WTC11 (cell line): ENCODE data around the gene FBXL7. TPM values are rescaled to one million over a fixed set of nuclear protein-coding genes. Genes with fewer than 3 reads are reported as not detected.

ENCODE experiments used
- ATAC-seq: fragments of 200-7000 bp; cut with Tn5 transposase; 2 replicates; pipeline ENCODE4 v1.10.0; 2021; ENCODE audit warnings: mild to moderate bottlenecking, moderate library complexity
- CTCF ChIA-PET: fragments of 300-600 bp; sonication (Branson Sonifier 250); formaldehyde crosslinking; loops from one replicate; lab custom pipeline; 2021; ENCODE audit warnings: antibody characterized with exemption; lab: Charles Lee
- POLR2A ChIA-PET: fragments of 350-600 bp; sonication (Branson Sonifier 250); formaldehyde crosslinking; loops from one replicate; lab custom pipeline; 2021; ENCODE audit warnings: antibody characterized with exemption; lab: Charles Lee
- DNase-seq: peaks from one replicate; pipeline ENCODE4 v3.0.0; 2021; ENCODE audit warnings: low spot score
- H3K27ac Mint-ChIP-seq: 2 replicates; pipeline ENCODE4 v1.8.0; 2021; ENCODE audit warnings: mixed read lengths
- H3K27me3 Mint-ChIP-seq: 2 replicates; pipeline ENCODE4 v1.8.0; 2021; ENCODE audit warnings: low read depth, mild to moderate bottlenecking, moderate library complexity, mixed read lengths
- H3K36me3 Mint-ChIP-seq: 2 replicates; pipeline ENCODE4 v1.8.0; 2021; ENCODE audit warnings: mixed read lengths
- H3K4me1 Mint-ChIP-seq: 2 replicates; pipeline ENCODE4 v1.8.0; 2022; ENCODE audit warnings: mixed read lengths
- H3K4me3 Mint-ChIP-seq: 2 replicates; pipeline ENCODE4 v1.8.0; 2021; ENCODE audit warnings: mild to moderate bottlenecking, moderate library complexity, mixed read lengths
- H3K9me3 Mint-ChIP-seq: 2 replicates; pipeline ENCODE4 v1.8.0; 2021; ENCODE audit warnings: mixed read lengths
- CREB1 ChIP-seq: sonication (generic); formaldehyde crosslinking; IDR thresholded peaks from 2 replicates; pipeline ENCODE4 v1.8.0; 2023; ENCODE audit warnings: mild to moderate bottlenecking, missing genetic modification reagents
- CREM ChIP-seq: sonication (generic); formaldehyde crosslinking; IDR thresholded peaks from 2 replicates; pipeline ENCODE4 v1.8.1; 2022; ENCODE audit warnings: mild to moderate bottlenecking, missing genetic modification reagents, moderate library complexity
- E2F1 ChIP-seq: sonication (generic); formaldehyde crosslinking; IDR thresholded peaks from 2 replicates; pipeline ENCODE4 v1.8.0; 2022; ENCODE audit warnings: mild to moderate bottlenecking, missing genetic modification reagents
- ESRRA ChIP-seq: sonication (generic); formaldehyde crosslinking; IDR thresholded peaks from 2 replicates; pipeline ENCODE4 v1.8.1; 2022; ENCODE audit warnings: mild to moderate bottlenecking, missing genetic modification reagents, borderline replicate concordance
- IRF1 ChIP-seq: sonication (generic); formaldehyde crosslinking; IDR thresholded peaks from 2 replicates; pipeline ENCODE4 v1.8.0; 2023; ENCODE audit warnings: missing genetic modification reagents
- JUN ChIP-seq: sonication (generic); formaldehyde crosslinking; IDR thresholded peaks from 2 replicates; pipeline ENCODE4 v1.8.0; 2023; ENCODE audit warnings: mild to moderate bottlenecking, missing genetic modification reagents
- KAT7 ChIP-seq: sonication (generic); formaldehyde crosslinking; IDR thresholded peaks from 2 replicates; pipeline ENCODE4 v1.8.1; 2023; ENCODE audit warnings: missing genetic modification reagents, mild to moderate bottlenecking, borderline replicate concordance
- MXD4 ChIP-seq: fragments of 250-450 bp; sonication (Bioruptor Pico); IDR thresholded peaks from 2 replicates; pipeline ENCODE4 v1.8.0; 2021; ENCODE audit warnings: mild to moderate bottlenecking, moderate library complexity, borderline replicate concordance
- NR2C2 ChIP-seq: sonication (generic); formaldehyde crosslinking; IDR thresholded peaks from 2 replicates; pipeline ENCODE4 v1.8.0; 2022; ENCODE audit warnings: mild to moderate bottlenecking, missing genetic modification reagents
- RORB ChIP-seq: fragments of 250-450 bp; sonication (Bioruptor Pico); IDR thresholded peaks from 2 replicates; pipeline ENCODE4 v1.9.0; 2021; ENCODE audit warnings: mild to moderate bottlenecking
- TEAD1 ChIP-seq: sonication (generic); formaldehyde crosslinking; IDR thresholded peaks from 2 replicates; pipeline ENCODE4 v1.8.0; 2022; ENCODE audit warnings: mild to moderate bottlenecking, missing genetic modification reagents
- ZNF219 ChIP-seq: sonication (generic); formaldehyde crosslinking; IDR thresholded peaks from 2 replicates; pipeline ENCODE4 v1.8.0; 2023; ENCODE audit warnings: missing genetic modification reagents, mild to moderate bottlenecking, borderline replicate concordance
- ZNF263 ChIP-seq: sonication (generic); formaldehyde crosslinking; IDR thresholded peaks from 2 replicates; pipeline ENCODE4 v1.8.1; 2022; ENCODE audit warnings: low read depth, mild to moderate bottlenecking, moderate library complexity, missing genetic modification reagents
- ZNF396 ChIP-seq: fragments of 250-450 bp; sonication (Bioruptor Pico); IDR thresholded peaks from 2 replicates; pipeline ENCODE4 v1.8.0; 2021; ENCODE audit warnings: mild to moderate bottlenecking, moderate library complexity, borderline replicate concordance
- total RNA-seq: library from RNA; stranded (reverse); gene quantifications from 3 replicates; pipeline ENCODE4 v1.2.3, GENCODE V29; 2021
- TF ChIP-seq, protein P1 (sequence below): sonication (generic); formaldehyde crosslinking; IDR thresholded peaks from 2 replicates; pipeline ENCODE4 v1.8.0; 2022; ENCODE audit warnings: missing genetic modification reagents
- TF ChIP-seq, protein P2 (sequence below): sonication (generic); formaldehyde crosslinking; IDR thresholded peaks from 2 replicates; pipeline ENCODE4 v1.8.1; 2022; ENCODE audit warnings: mild to moderate bottlenecking, moderate library complexity, missing genetic modification reagents
- TF ChIP-seq, protein P3 (sequence below): fragments of 250-450 bp; sonication (Bioruptor Pico); IDR thresholded peaks from 2 replicates; pipeline ENCODE4 v1.9.0; 2021; ENCODE audit warnings: moderate library complexity, mild to moderate bottlenecking, inconsistent platforms, borderline replicate concordance
- TF ChIP-seq, protein P4 (sequence below): sonication (generic); formaldehyde crosslinking; IDR thresholded peaks from 2 replicates; pipeline ENCODE4 v1.8.0; 2023; ENCODE audit warnings: mild to moderate bottlenecking, missing genetic modification reagents

Gene FBXL7
- total RNA-seq, 1 experiment from 2014 or later: 13.8 TPM

DNA sequence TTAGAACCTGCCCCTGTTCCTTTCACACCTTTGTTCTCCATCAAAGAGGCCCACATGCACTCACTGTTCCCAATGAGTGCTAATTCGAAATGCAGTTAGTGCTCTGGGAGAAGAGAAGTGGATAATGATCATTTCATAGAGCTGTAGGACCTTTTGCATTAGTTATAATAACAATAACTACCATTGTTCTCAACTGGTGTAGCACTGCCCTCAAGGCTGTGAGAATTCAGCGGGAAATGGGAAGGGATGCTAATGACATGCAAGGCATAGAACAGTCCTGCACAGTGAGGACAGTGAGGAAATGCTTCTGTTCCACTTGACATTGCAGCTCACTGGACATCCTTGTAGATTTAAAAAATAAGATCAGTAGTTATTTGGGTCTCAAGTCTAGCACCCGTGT lies 187.4 kb downstream of the FBXL7 start:
- H3K27me3 Mint-ChIP-seq: no peaks in the 10 kb centered on the region
- ChIA-PET POLR2A (no interaction called here), CTCF (no interaction called here)
- TF ChIP-seq RORB (CRISPR knock-in tag) (no peak), CREB1 (CRISPR knock-in tag) (no peak), IRF1 (CRISPR knock-in tag) (no peak), MXD4 (CRISPR knock-in tag) (no peak), ESRRA (CRISPR knock-in tag) (no peak), KAT7 (CRISPR knock-in tag) (no peak), ZNF219 (no peak), TEAD1 (CRISPR knock-in tag) (no peak), NR2C2 (no peak), ZNF396 (CRISPR knock-in tag) (no peak), CREM (no peak), ZNF263 (CRISPR knock-in tag) (no peak), JUN (no peak), E2F1 (no peak)
- TF ChIP-seq, protein P1, sequence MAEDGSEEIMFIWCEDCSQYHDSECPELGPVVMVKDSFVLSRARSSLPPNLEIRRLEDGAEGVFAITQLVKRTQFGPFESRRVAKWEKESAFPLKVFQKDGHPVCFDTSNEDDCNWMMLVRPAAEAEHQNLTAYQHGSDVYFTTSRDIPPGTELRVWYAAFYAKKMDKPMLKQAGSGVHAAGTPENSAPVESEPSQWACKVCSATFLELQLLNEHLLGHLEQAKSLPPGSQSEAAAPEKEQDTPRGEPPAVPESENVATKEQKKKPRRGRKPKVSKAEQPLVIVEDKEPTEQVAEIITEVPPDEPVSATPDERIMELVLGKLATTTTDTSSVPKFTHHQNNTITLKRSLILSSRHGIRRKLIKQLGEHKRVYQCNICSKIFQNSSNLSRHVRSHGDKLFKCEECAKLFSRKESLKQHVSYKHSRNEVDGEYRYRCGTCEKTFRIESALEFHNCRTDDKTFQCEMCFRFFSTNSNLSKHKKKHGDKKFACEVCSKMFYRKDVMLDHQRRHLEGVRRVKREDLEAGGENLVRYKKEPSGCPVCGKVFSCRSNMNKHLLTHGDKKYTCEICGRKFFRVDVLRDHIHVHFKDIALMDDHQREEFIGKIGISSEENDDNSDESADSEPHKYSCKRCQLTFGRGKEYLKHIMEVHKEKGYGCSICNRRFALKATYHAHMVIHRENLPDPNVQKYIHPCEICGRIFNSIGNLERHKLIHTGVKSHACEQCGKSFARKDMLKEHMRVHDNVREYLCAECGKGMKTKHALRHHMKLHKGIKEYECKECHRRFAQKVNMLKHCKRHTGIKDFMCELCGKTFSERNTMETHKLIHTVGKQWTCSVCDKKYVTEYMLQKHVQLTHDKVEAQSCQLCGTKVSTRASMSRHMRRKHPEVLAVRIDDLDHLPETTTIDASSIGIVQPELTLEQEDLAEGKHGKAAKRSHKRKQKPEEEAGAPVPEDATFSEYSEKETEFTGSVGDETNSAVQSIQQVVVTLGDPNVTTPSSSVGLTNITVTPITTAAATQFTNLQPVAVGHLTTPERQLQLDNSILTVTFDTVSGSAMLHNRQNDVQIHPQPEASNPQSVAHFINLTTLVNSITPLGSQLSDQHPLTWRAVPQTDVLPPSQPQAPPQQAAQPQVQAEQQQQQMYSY (CRISPR knock-in tag): no peak
- TF ChIP-seq, protein P2, sequence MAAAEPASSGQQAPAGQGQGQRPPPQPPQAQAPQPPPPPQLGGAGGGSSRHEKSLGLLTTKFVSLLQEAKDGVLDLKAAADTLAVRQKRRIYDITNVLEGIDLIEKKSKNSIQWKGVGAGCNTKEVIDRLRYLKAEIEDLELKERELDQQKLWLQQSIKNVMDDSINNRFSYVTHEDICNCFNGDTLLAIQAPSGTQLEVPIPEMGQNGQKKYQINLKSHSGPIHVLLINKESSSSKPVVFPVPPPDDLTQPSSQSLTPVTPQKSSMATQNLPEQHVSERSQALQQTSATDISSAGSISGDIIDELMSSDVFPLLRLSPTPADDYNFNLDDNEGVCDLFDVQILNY (CRISPR knock-in tag): no peak
- TF ChIP-seq, protein P3, sequence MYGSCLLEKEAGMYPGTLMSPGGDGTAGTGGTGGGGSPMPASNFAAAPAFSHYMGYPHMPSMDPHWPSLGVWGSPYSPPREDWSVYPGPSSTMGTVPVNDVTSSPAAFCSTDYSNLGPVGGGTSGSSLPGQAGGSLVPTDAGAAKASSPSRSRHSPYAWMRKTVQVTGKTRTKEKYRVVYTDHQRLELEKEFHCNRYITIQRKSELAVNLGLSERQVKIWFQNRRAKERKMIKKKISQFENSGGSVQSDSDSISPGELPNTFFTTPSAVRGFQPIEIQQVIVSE (CRISPR knock-in tag): no peak
- TF ChIP-seq, protein P4, sequence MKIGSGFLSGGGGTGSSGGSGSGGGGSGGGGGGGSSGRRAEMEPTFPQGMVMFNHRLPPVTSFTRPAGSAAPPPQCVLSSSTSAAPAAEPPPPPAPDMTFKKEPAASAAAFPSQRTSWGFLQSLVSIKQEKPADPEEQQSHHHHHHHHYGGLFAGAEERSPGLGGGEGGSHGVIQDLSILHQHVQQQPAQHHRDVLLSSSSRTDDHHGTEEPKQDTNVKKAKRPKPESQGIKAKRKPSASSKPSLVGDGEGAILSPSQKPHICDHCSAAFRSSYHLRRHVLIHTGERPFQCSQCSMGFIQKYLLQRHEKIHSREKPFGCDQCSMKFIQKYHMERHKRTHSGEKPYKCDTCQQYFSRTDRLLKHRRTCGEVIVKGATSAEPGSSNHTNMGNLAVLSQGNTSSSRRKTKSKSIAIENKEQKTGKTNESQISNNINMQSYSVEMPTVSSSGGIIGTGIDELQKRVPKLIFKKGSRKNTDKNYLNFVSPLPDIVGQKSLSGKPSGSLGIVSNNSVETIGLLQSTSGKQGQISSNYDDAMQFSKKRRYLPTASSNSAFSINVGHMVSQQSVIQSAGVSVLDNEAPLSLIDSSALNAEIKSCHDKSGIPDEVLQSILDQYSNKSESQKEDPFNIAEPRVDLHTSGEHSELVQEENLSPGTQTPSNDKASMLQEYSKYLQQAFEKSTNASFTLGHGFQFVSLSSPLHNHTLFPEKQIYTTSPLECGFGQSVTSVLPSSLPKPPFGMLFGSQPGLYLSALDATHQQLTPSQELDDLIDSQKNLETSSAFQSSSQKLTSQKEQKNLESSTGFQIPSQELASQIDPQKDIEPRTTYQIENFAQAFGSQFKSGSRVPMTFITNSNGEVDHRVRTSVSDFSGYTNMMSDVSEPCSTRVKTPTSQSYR (CRISPR knock-in tag): no peak
- ATAC-seq: no peak
- no peak overlapping the region for H3K4me3 Mint-ChIP-seq
- H3K9me3 Mint-ChIP-seq: peaks cover 5% of the 10 kb centered on the region; the same call in 1 of the 2 replicates
- DNase-seq: no peak
- H3K4me1 Mint-ChIP-seq: peaks cover 50% of the 10 kb centered on the region
- H3K36me3 Mint-ChIP-seq: no peaks in the 10 kb centered on the region
- H3K27ac Mint-ChIP-seq: no peak overlapping the region
